GM19023 (cell line): ENCODE results near the gene SLCO4C1.
A peak's percentile ranks its signal among the peaks of the same experiment; 100 is the strongest.
"Not testable (repeated sequence)": the region's sequence is repeated elsewhere in the genome, so short reads cannot be mapped to it uniquely, and the experiment has no call there.

Source experiments
- ATAC-seq: cut with Tn5 transposase; IDR thresholded peaks from one replicate; pipeline ENCODE4 v1.9.1; 2021; ENCODE audit warnings: mild to moderate bottlenecking, moderate library complexity; ENCODE audit not compliant: unreplicated experiment

The SLCO4C1 gene, protein sequence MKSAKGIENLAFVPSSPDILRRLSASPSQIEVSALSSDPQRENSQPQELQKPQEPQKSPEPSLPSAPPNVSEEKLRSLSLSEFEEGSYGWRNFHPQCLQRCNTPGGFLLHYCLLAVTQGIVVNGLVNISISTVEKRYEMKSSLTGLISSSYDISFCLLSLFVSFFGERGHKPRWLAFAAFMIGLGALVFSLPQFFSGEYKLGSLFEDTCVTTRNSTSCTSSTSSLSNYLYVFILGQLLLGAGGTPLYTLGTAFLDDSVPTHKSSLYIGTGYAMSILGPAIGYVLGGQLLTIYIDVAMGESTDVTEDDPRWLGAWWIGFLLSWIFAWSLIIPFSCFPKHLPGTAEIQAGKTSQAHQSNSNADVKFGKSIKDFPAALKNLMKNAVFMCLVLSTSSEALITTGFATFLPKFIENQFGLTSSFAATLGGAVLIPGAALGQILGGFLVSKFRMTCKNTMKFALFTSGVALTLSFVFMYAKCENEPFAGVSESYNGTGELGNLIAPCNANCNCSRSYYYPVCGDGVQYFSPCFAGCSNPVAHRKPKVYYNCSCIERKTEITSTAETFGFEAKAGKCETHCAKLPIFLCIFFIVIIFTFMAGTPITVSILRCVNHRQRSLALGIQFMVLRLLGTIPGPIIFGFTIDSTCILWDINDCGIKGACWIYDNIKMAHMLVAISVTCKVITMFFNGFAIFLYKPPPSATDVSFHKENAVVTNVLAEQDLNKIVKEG

DNA sequence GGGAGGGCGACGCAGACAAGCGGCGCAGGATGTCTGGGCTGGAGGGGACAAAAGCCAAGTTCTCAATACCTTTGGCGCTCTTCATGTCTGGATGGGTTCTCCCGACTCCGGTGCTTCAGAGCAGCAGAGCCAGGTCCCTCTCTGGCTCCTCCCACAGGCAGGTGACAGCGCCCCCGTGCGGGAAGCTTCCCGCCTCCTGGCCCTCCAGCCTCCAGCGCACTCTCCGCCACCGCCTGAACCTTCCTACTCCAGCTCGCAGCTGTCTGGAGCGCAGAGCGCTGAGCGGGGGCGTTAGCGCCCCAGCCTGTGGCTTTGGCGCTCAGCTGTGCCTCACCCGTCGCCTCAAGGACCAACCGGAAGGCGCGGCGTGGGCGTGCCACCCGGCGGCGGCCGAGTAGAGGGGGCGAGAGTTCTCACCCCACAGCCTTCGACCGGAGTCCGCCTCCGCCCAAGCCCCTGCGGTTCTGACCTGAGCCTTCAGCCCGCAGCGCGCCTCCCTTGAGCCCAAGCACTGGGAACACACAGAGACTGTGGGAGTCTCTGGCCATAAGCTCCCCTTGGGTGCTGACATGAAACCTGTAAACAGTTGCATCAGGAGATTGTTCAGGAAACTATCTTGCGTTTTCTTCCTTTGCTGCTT, at the start of gene SLCO4C1:
Gene SLCO4C1, minus strand, starts transcription at position 107 of the 640 bp plus-strand sequence. Its CDS starts 22 bp downstream, at position 85.
- peak; percentile 98 for ATAC-seq

DNA sequence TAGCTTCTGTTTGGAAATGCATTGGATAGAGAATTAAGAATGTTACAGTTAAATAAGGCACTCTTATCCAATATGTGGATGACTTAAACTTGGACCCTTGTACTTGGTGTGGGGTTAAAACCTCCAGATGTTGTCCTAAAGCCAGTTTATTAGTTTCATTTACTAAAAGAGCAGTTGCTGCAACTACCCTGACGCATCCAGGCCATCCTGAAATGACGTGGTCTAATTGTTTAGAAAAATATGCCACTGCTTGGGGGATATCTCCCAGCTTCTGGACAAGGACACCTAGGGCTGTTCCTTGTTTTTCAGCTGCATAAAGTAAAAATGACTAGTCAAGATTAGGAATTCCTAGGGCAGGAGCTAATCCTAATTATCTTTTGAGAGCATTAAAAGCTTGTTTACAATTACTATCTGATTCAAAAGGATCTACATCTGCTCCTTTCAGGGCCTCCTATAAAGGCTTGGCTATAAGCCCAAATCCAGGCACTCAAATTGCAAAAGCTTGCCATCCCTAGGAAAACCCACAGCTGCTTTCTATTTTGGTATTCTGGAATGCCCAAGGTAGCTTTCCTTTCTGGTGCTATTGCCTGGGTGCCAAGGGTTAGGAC, 45.7 kb upstream of the SLCO4C1 start:
- no peak for ATAC-seq

DNA sequence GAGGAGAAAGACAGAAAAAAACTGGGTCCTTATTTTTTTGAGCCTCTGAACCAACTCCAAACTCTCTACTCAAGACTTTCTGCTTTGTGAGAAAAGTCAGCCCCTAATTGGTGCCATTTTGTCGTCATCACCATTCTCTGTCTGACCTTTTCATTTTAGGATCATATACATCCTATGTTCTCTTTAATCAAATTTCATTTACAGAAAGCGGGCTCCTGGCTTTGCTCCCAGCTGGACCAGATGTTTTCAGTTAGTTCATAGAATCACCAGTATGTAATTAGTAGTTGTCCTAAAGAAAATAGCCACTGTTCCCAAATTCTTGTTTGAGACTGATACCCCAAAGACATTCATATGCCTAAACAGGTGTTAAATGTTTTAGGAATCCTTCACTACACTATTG, 28.6 kb upstream of the SLCO4C1 start:
- no peak for ATAC-seq

DNA sequence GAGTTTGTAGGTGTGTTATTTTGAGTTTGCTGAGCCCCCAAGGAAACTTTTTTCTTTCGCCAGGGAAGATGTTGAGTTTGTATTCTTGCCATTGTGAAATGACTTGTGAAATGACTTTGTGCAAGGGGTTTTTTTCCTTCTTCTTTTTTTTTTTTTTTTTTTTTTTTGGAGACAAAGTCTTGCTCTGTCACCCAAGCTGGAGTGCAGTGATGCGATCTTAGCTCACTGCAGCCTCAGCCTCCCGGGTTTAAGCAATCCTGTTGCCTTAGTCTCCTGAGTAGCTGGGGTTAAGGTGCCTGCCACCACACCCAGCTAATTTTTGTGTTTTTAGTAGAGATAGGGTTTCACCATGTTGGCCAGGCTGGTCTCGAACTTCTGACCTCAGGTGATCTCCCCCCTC, 22.7 kb upstream of the SLCO4C1 start:
- not testable (repeated sequence) for ATAC-seq

DNA sequence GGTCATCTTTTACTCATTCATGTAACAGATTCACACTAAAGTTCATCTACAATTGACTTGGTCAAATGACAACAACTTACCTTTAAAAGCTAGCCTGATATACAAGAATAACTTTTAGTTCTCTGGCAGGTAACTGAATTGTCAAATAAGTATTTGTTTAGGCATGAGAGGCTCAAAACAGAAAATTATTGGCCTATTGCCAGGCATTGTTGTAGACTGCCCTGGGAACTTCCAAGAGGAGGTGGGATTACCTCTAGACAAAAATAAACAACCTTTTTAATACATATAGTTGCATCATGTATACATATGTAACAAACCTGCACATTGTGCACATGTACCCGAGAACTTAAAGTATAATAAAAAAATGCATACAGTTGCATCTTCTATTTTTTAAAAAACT, 18.2 kb upstream of the SLCO4C1 start:
- ATAC-seq: no peak

GRCh38 chr5:102313912-102314311, 17.8 kb upstream of the SLCO4C1 start:
- ATAC-seq: no peak

DNA sequence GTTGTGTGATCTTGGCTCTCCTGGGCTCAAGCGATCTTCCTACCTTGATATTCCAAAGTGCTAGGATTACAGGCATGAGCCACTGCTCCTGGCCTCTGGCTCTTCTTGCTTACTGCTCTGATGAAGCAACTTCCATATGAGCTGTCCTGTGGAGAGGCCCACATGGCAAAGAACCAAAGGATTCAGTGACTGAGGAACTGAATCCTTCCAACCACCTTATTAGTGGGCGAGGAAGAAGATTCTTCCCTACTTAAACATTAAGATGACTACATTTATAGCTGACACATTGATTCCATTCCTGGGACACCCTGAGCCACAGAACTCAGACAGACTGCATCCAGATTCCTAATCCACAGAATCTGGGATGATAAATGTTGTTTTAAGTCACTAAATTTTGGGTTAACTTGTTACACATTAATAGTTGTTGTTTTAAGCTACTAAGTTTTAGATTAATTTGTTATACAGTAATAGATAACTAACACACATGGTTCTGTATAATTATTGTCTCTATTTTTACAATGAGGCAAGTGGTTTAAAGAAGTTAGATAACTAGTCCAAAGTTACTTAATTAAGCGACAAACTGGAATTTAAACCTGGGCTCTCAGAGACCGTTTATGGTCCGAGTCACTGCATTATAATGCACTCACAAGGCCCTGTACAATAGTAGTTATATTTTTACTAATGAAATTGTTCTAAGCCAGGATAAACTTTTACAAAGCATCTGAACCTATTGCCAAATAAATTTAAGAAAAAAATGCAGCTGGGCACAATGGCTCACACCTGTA, 16.7 kb upstream of the SLCO4C1 start:
- ATAC-seq: no peak

GRCh38 chr5:102309586-102309985, 13.5 kb upstream of the SLCO4C1 start:
- ATAC-seq: no peak

- ATAC-seq: no peak
Measured at GRCh38 chr5:102307232-102307631, 11.1 kb upstream of the SLCO4C1 start.

GRCh38 chr5:102306121-102306520, 10.0 kb upstream of the SLCO4C1 start:
- no peak for ATAC-seq

DNA sequence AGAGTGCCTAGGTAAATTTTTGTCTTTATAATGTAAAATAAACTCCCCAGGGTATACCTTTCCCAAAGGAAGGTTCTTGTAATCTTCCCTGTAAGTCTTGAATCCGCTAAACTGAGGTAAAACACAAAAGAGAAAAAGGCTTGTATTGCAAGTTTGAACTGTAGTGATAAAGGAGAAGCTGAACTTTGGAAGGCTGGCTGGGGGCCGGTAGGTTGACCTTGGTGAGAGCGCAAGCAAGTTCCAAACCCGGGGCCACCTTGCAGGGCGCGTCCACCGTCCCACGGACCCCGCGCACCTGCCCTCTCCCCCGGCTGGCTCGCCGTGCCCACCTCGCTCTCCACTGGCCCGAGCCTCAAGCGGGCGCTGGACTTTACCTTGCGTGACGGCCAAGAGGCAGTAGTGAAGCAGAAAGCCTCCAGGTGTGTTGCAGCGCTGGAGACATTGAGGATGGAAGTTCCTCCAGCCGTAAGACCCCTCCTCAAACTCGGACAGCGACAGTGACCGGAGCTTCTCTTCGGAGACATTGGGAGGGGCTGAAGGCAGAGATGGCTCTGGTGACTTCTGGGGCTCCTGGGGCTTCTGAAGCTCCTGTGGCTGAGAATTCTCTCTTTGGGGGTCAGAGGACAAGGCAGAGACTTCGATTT, 428 bp downstream of the SLCO4C1 start:
- ATAC-seq: peak; percentile 8

DNA sequence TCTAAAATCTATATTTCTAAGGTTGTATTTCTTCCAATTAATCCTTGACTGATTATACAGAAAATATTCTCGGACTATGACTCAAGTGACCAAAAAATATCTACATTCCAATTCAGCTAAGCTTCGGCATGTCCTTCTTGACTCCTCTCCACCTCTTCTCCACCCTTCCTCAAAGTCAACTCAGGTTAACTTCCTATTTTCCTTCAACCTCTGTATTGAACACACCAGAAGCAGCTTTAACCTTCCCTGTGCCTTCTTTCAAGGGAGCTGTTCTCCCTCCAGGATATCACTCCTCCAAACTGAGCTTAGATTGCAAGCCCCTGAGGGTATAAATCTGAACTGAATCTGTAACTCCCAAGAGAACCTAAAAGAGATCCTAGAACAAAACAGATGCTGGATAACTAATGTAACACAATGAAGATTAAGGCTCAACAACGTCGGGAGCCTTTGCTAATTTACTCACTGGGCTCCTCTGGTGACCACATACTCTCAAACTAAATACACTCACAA, 1.1 kb downstream of the SLCO4C1 start:
- ATAC-seq: no peak

GRCh38 chr5:102290004-102290403, 6.1 kb downstream of the SLCO4C1 start:
- no peak for ATAC-seq

- no peak for ATAC-seq
Measured at GRCh38 chr5:102289251-102289899, 6.7 kb downstream of the SLCO4C1 start.

DNA sequence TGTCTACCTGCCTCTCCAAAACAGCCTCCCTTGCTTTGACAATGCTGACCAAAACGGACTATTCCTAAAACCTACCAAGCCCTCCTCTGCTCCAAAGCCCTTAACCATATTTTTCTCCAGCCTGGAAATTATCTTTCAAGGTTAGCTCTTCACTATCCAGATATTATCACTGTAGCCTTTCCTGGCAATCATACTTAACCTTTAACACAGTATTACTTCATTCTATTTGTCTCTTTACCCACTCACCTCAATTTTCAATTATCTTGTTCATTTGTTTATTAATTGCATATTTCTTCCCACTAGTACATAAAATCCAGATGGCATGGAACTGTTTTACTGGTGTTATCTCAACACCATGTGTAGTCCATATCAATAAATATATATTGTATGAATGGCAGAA, 7.5 kb downstream of the SLCO4C1 start:
- ATAC-seq: no peak

DNA sequence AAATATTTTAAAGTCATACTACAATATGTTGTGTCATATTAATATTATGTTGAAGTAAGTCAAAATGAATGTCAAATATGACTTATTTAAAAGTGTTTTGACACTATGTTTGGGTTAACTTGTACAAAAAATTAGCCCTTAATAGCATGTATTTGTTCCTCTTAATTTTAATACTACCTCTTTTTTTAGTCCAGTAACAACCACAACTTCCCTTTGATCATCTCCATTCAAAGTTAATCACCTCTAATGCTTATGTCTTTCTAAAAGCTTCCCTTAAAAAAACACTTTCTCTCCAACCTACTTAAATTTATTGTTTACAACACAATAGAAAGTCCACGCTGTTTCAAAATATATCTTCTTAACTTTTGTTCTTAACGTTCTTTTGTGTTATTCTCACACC, 9.6 kb downstream of the SLCO4C1 start:
- no peak for ATAC-seq

GRCh38 chr5:102283102-102283797, 12.8 kb downstream of the SLCO4C1 start:
- ATAC-seq: peak; percentile 45

GRCh38 chr5:102279711-102280110, 16.4 kb downstream of the SLCO4C1 start:
- no peak for ATAC-seq

DNA sequence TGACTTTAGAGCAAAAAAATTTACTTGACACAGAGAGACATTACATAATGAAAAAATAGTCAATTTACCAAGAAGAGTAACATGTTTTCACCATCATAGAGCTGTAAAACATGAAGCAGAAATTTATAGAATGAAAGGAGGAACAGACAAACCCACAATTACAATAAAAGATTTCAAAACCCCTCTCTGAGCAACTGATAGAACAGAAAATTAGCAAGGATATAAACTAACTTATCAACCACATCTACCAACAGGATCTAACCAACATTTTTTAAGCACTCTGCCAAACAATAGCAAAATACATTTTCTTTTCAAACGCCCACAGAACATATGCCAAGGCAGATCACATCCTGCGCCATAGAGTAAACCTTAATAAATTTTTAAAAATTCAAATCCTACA, 17.9 kb downstream of the SLCO4C1 start:
- no peak for ATAC-seq
